ENCODE results near the gene MYL12B.

- TF ChIP-seq POLR2AphosphoS5 (IDR thresholded peaks at IDR 0.05; ENCODE audit: low read depth, low read length) (no peak), REST (IDR thresholded peaks at IDR 0.05; ENCODE audit: insufficient read depth in 1 of 2, low read depth in 2 of 2, low read length in 1 of 2) (no peak), CTCF (IDR thresholded peaks at IDR 0.05) (no peak), TCF7L2 (IDR thresholded peaks at IDR 0.05; ENCODE audit: low read depth, low read length) (no peak)
These were observed 31.3 kb upstream of the MYL12B start for GRCh38 chr18:3230401-3231334.

Measured in Panc1 (cell line).